DMS53 (cell line): ENCODE measurements around the gene ERCC5.

Source experiments
- DNase-seq: peaks from one replicate; lab custom pipeline; 2025; lab: John Stamatoyannopoulos, UW

Gene ERCC5

DNA sequence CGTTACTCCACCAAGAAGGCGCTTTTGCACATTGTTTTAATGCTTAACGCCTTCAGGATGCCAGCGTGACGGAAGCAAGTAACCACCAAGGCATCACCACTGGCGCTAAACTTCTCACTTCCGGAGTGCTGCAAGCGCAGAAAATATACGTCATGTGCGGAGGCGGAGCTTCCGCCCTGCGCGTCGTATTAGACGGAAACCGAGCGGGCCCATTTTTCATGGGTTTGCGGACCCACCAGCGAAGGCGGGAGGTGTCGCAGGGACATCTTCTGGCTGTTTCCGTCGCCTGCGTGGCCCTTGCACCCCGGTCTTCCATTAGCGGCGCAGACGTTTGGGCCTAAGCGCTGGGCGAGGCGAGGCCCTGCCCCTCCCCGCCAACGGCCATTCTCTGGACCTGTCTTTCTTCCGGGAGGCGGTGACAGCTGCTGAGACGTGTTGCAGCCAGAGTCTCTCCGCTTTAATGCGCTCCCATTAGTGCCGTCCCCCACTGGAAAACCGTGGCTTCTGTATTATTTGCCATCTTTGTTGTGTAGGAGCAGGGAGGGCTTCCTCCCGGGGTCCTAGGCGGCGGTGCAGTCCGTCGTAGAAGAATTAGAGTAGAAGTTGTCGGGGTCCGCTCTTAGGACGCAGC, at the start of gene ERCC5:
Gene ERCC5 (plus strand): TSS at position 403 of the 631 bp plus-strand sequence. CDS start 235 bp downstream, outside the sequence.
- DNase-seq: peak; percentile 91

DNA sequence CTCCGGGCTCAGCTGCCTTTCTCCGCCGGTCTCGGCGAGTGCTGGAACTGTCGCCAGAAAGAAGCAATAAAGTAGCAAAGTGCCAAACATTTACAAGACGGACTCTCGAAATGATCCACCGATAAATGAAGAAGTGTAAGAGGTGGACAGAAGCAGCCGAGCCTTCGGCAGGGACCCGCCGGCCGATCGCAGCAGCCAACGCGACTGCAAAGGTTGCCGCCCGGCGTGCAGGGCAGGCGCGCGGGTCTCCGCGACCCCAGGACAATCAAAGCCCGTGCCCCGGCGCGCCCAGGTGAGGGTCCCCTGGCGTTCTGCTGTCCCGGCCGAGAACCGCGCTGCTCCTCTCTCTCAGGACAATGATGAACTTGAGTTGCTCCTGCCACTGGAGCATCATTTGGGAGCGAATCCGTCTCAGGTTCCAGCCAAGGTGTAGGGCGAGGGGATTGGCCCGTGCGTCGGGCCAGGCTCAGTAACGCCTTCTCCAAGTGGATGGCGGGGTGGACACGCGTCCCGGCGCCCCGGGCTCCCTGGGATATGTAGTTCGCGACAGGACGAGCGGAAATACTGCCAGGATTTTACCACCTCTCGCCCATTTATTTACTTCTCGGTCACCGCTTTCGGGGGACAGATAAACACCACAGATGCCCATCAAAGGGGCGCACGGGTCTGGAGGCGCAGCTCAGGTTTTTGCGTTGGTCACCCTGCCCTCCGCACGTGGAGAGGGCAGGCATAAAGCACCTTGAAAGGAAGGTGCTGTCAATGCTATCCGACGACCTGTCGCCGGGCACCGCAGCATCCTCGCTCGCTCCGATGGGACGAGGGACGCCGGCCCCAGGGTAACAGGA, 47.0 kb upstream of the ERCC5 start, which contains the start of the genes BIVM and POGLUT2:
Gene BIVM (plus strand): TSS at position 539 of the 845 bp plus-strand sequence. CDS start 8,149 bp downstream, outside the sequence.
Gene POGLUT2 (minus strand): TSS at position 396 of the 845 bp plus-strand sequence. CDS start 306 bp downstream, at position 90.
- peak; percentile 87 for DNase-seq

DNA sequence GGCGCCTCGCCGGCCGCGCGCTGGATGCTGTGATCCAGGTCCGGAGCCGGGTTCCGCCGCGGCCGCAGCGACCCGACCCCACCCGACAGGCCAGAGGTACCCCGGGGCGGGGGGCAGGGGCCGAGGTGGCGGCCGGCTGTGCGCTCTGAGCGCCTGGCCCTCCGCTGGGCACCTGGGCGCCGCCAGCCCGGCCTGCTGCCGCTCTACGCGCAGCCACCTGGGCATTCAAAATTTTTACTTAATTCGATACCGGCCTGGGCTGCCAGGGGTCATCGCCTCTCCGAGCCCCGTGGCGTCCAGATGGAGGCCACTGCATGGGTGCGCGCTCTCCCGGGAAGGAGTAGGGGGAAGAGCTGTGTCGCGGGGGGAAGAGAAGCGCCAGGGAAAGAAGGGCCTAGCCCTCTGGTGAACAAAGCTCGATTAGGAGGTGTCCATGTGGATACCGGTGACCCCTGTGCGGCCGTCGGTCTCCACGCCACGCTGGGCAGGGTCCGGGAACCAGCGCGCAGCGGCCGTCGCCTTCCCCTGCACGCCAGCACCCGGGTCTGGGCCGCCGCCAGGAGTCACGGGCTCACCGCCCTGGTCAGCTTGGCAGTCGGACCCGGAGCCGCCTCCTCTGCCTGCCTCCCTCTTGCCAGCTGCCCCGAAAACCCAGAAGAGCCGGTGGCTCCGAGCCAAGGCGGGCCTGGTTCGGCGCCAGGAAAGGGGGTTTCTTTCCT, 46.2 kb upstream of the ERCC5 start:
- peak; percentile 36 for DNase-seq

DNA sequence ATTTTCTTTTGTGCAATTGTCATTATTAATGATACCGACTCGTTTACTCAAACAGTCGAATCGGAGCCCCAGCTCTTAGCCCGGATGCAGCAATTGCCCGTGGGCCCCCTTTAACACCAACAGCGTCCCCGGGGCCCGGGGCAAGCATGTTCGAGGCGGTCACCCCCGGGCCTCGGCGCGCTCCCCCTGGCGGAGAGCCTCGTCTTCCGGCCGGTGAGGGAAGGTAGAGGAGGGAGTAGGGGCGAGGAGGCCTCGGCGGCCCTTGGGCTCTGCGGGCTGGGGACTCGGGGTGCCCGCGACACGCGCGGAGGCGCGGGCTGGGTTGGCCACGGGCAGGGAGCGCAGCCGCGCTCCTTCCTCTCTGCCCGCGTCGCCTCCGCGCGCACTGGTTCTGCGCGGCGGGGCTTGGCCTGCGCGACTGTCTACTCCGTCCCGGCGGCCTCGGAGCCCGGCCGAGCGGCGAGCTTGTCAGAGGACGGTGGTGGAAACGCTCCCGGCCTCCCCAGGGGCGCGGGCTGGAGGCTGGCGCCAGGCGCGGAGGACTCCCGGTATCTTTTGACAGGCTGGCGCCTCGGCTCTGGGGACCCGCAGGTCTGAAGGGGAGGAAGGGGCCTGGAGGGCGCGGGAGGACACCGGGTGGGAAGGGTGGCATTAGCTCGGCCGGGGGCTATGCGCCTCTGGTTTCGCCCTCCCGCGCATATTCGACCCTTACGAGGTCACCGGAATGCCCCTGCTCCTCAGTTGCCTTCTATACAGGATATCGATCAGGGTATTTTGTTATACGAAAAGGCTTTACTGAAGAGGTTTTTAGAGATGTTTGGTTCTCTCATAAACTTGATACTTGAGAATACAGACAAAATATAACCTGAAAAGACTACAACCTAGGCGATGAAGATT, 45.4 kb upstream of the ERCC5 start:
- DNase-seq: peak; percentile 71

DNA sequence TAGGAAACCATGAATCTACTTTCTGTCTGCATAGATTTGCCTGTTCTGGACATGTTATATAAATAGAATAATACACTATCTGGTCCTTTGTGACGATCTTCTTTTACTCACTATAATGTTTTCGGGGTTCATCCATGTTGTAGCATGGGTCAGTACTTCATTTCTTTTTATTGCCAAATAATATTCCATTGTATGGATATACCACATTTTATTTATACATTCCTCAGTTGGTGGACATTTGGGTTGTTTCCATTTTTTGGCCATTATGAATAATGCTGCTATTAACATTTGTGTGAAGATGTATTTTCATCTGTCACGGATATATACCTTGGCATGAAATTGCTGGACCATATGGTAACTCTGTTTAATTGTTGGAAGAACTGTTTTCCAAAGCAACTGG, 40.2 kb upstream of the ERCC5 start:
- no peak for DNase-seq

DNA sequence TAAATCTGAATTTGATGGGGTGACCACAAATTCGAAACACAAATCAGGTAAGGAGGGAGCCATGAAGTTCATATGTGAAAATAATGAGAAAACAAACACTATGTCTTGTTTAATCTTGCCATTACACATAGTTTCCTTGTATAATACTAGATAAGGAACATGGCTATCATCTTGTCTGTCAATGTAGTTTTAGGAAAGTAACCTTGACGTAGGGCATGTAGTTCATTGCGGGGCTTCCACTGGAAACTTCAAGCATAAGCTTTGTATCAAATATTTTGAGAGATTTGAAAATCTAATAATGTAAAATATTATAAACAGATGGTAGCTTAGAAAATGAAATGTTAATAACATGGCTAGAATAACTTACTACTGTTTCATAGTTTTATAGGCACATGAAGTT, 38.1 kb upstream of the ERCC5 start:
- DNase-seq: no peak

DNA sequence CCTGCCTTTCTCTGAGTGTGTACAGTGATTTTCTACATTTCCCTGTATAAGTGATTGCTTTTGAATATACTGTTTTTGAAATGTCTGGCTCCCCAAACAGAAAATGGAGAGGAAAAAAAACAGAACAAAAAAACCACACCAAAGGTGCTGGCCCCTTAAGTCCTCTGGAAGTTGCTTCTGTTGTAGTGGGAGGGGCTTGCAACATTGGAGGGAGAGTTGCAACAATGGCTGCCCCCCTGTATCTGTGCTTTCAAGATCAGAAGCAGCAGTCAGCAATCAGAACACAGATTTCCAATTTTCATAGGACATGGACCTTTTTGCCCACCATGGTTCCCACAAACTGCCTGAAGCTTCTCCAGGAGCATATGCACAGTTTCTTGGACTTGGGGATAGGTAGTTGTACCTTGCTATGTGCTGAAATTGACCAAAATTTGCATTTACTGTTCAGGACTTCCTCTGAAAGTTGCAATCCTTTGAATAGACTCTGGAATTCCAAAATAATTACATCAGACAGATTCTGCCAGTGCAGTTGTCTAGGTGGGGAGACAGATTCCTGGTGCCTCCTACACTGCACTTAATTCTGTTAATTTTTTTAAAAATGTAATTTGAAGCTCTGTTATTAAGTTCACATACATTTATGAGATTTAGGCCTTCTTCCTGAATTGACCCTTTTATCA, 33.1 kb upstream of the ERCC5 start:
- DNase-seq: no peak

DNA sequence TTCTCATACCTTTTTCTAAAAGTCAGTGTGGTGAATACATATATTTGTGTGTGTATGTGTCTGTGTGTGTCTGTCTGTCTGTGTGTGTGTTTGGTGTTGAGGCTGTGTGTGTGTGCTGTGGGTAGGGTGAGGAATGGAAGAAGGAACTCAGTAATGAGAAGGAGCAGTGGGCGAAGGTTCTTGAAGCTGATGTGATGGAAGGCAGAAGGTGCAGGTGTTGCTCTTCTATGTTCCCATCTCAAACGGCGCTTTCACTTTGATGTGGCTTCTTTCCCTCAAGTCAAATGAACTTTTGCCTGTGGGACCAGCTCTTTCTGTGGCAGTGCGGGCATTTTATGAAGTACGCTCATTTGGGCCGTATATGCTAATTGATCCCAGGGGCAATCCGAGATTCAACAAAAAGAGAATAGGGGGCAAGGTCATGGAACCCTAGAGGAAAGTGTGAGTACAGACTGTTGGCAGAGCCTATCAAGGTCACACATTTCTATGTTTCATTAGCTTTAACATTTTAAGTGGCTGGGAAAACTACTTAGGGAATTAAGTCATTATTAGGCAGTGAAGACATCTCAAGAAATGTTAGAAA, 31.7 kb upstream of the ERCC5 start:
- no peak for DNase-seq

DNA sequence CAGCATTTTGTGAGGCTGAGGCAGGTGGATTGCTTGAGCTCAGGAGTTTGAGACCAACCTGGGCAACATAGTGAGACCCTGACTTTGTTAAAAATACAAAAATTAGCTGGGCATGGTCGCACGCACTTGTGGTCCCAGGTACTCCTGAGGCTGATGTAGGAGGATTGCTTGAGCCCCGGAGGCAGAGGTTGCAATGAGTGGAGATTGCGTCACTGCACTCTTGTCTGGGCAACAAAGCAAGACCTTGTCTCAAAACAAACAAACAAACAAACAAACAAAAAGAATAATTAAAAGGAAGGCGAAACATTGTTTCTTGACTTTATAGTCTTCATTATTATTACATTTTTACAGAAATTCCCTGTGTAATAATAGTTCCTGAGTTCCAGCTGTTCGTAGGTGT, 31.0 kb upstream of the ERCC5 start:
- no peak for DNase-seq

DNA sequence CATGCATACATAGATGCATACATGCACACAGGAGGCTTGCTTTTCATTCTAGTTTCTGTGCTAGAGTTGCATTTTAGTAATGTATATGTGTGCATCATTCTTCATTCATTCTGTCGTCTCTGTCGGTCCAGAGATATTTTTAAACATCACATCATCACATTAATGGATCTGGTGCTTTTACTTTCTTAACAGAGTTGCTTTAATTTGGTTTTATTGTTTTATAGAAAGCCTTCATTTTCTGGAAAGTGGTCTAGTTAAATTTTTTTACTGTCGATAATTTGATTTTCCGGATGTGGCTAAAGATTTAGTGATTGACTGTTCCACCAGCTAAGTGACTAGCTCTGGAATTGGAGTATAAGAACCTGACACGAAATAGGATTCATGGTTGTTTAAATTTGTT, 30.0 kb upstream of the ERCC5 start:
- DNase-seq: no peak

DNA sequence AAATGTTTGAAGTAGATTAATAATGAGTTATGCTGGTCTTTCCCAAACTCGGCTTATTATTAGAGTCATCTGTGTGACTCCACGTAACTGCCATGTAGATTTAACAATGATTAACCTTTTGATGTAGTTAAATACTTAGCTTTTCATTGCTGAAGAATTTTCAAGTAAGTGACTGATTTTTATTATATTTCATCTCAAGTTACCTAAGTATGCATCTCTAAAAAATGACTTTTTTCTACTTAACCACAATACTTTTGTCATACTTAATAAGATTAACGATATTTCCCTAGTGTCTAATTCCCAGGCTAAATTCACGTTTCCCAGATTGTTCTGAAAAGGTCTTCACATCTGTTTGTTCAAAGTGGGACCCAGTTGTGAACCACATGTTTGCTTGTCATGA, 29.1 kb upstream of the ERCC5 start:
- no peak for DNase-seq

DNA sequence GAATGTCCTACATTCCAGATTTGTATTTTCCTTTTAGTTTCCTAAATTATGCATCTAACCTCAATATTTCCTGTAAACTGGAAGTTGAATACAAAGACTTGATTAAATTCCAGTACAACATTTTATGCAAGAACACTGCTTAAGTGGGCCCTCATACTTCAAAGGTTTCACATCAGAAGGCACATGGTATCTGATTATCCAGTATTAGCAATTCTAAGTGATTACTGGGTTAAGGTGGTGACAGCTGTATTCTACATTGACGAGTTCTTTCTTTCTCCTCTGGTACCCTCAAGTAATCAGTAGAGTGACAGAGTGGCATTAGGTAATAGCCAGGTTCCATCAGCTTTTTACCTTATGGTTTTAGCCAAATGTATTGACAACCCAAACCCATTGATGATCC, 28.6 kb upstream of the ERCC5 start:
- DNase-seq: no peak

DNA sequence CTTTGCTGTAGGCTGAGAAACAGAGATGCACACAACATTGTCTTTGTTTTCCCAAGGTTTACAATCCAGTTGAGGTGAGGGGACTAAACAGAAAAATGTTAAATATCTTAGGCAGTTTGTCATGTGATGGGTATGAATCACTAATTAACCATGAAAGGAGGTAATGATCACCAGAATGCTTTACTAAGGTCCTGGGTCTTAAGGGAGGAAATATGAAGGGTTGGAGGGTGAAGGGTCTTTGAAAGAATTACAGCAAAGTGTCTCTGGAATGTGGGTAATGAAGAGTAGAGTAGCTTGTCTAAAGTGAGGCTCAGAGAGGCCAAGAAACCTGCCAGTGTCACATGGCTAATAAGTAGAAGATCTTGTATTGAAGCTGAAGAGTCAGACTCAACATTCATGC, 27.9 kb upstream of the ERCC5 start:
- DNase-seq: no peak

DNA sequence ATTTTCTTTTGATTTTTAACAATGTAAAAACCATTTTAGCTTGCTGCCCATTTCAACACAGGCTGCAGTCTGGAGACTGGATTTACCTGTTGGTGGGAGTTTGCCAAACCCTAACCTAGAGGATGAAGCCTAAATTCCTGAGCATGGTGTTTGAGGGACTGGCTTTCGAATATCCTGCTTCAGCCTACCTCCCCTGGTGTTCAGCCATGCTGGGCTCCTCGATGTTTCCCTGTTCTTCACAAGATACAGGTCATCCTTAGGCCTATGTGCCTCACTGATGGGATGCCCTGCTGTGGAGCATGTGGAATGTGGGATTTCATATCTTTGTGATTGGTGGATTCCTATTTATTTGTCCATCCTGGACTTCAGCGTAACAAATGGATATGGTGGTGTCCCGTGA, 20.4 kb upstream of the ERCC5 start:
- DNase-seq: no peak

DNA sequence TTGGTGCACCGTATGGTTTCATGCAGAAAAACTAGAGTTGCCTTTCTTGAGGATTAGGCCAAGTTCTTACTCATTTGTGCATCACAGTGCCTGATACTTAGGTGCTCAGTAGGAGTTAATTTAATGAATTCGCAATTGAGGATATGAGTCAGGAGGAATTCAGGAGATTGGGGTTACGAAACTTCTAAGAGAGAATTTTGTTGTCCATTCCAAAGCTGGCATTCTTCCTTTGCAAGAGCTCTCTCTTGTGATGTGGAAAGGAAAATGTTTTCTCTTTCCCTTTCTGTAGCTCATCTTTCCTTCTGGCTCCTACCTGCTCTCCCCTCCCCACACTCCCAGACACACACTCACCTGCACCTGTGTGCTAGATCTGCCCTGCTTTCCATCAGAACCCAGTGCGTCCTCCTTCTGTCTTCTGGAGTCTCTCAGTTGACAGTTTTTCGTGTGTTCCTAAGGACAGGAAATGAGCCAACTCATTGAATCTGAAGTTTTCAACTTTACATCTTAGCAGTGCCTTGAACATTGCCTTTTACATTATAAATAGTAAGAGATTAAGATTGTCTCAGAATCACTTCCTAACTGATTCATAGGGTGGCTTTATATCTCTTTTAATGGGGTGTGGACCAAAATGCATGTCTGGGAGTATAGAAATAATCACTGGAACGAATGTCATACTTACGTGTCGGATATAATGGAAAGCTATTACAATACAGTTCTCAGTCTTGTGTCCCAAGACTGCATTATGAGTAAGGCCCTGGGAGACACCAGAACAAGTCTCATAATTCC, 19.7 kb upstream of the ERCC5 start:
- DNase-seq: no peak

DNA sequence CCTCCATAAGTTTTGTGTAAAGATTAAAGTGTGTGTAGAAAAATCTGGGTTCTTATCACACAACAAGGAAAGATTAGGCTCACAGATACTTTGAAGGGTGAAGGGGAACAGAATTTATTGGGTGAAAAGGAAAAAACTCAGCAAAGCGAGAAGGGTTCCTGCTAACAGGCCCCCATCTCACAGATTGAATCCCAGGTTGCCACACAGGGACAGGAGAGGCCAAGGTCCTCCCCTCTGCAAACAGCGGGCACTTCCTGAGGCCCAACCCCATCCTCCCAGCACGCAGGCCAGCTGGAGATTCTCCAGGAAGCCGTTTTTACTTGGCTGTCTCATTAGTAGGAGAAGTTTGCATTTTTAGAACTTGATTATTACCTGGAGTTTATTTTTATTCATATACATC, 15.2 kb upstream of the ERCC5 start:
- peak; percentile 54 for DNase-seq

DNA sequence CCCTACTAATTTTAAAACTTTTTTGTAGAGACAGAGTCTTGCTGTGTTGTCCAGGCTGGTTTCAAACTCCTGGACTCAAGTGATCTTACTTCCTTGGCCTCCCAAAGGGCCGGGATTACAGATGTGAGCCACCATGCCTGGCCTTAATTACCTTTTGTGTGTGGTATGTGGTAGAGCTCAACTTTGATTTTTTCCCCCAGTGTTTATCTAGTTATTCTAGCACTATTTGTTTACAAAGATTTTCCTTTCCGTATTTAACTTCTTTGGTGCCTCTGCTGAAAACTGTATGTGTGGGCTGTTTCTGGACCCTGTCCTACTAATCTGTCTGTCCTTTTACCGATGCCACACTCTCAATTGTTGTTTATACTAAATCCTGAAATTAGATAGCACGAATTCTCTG, 9.4 kb upstream of the ERCC5 start:
- no peak for DNase-seq

DNA sequence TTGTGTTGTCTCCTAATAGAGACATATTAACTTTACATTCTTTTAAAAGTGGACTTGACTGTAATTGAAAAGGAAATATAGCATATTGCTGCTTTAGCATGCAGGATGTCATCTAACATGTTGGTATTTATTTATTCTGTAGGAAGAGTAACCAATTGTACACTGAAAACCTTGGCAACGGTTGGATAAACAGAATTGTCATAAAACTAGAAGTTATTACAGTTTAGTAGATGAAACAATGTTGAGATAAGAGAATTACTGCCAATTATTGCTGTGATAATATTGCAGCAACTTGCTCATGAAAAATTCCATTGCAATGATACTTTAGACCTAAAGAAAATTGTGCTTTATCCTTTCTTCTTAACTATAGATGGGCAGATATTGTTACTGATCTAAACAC, 7.6 kb upstream of the ERCC5 start:
- no peak for DNase-seq

DNA sequence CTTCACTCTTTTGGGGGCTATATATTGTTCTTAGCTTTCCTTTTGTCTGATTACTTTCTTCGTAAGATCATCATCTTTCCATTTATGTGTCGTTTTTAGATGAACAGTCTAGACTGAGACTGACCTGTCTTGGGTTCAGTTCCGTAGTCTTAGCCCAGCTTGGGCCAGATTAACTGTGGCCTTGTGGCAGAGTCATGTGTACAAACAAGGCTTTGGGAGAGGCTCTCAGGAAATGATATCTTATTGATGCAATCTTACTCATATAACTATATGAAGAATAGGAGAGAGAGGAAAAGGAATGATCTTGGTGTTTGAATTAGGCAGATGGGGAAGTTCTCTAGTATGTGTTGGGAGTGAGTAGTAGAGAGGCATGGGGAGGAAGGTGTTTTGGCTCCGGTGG, 6.8 kb upstream of the ERCC5 start:
- DNase-seq: no peak

DNA sequence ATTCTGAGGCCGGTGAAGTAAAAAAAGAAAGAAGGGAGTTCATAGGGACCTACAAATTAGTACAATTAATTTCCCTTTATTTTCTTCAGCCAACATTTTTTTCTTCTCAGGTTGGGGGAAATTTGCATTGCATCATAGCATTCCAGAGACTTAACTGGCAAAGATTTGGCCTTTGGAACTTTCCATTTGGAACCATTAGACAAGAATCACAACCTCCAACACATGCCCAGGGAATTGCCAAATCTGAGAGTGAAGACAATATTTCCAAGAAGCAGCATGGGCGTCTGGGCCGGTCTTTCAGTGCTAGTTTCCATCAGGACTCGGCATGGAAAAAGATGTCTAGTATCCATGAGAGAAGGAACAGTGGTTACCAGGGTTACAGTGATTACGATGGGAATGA, 6.4 kb upstream of the ERCC5 start:
- no peak for DNase-seq
